HG02870 (cell line): Measurements from ENCODE around the gene CCDC127.
A peak's percentile ranks its signal among the peaks of the same experiment; 100 is the strongest.
"Not testable (repeated sequence)": the region's sequence is repeated elsewhere in the genome, so short reads cannot be mapped to it uniquely, and the experiment has no call there.

Source experiments
- ATAC-seq: cut with Tn5 transposase; IDR thresholded peaks from one replicate; pipeline ENCODE4 v1.9.1; 2021; ENCODE audit warnings: mild to moderate bottlenecking, moderate library complexity; ENCODE audit not compliant: unreplicated experiment

CCDC127 gene

GRCh38 chr5:234450-234849, 16.5 kb upstream of the CCDC127 start:
- ATAC-seq, result no peak

- ATAC-seq, result not testable (repeated sequence)
These were observed 15.5 kb upstream of the CCDC127 start for GRCh38 chr5:233426-233825.

GRCh38 chr5:231661-232060, 13.7 kb upstream of the CCDC127 start:
- no peak for ATAC-seq

- no peak for ATAC-seq
These were observed 12.8 kb upstream of the CCDC127 start for GRCh38 chr5:230711-231110.

- no peak for ATAC-seq
These were observed 10.9 kb upstream of the CCDC127 start for GRCh38 chr5:228886-229285.

- ATAC-seq, result not testable (repeated sequence)
These were observed 9.4 kb upstream of the CCDC127 start for GRCh38 chr5:227375-227774.

- ATAC-seq, result no peak
These were observed 7.4 kb upstream of the CCDC127 start for GRCh38 chr5:225334-225733.

GRCh38 chr5:223791-224190, 5.8 kb upstream of the CCDC127 start:
- ATAC-seq, result no peak

- peak; percentile 25 for ATAC-seq
These were observed 5.2 kb upstream of the CCDC127 start for GRCh38 chr5:222951-223715.

- ATAC-seq, result no peak
These were observed 2.0 kb upstream of the CCDC127 start for GRCh38 chr5:219991-220390.

GRCh38 chr5:219460-219863, 1.5 kb upstream of the CCDC127 start:
- no peak for ATAC-seq

GRCh38 chr5:218457-219291, 721 bp upstream of the CCDC127 start:
- ATAC-seq, result peak; percentile 16

- not testable (repeated sequence) for ATAC-seq
These were observed 1.9 kb downstream of the CCDC127 start for GRCh38 chr5:216076-216475.

GRCh38 chr5:215256-215655, 2.7 kb downstream of the CCDC127 start:
- not testable (repeated sequence) for ATAC-seq

- no peak for ATAC-seq
These were observed 4.1 kb downstream of the CCDC127 start for GRCh38 chr5:213803-214395.

GRCh38 chr5:208449-209114, 9.4 kb downstream of the CCDC127 start:
- no peak for ATAC-seq

- no peak for ATAC-seq
These were observed 10.4 kb downstream of the CCDC127 start for GRCh38 chr5:207599-207998.

GRCh38 chr5:206927-207536, 10.9 kb downstream of the CCDC127 start:
- no peak for ATAC-seq

GRCh38 chr5:206406-206805, 11.5 kb downstream of the CCDC127 start:
- no peak for ATAC-seq

GRCh38 chr5:204966-205670, 12.8 kb downstream of the CCDC127 start:
- ATAC-seq, result no peak
